Measurements from ENCODE around the gene POLR1E. TPM values are rescaled to one million over a fixed set of nuclear protein-coding genes. Genes with fewer than 3 reads are reported as not detected.

The POLR1E gene
- total and polyA plus RNA-seq, 2 of the 8 experiments (the other 6 are each of a cell fraction or from before 2014, with no cell fraction given): 16.0 to 40.0 TPM

GRCh38 chr9:37468620-37469019 lies 17.1 kb upstream of the POLR1E start:
- no peak overlapping the region for H3K18ac ChIP-seq (ENCODE audit: extremely low read depth, low read length)
- peaks cover 5 to 10% of the 10 kb centered on the region in 2 experiments for H3K79me2 ChIP-seq (ENCODE audit: control insufficient read depth in 1 of 2, insufficient read depth in 2 of 2, low read length in 2 of 2)
- no peak overlapping the region for H4K8ac ChIP-seq (ENCODE audit: extremely low read depth, insufficient read depth, low read length)
- no peak overlapping the region for H4K5ac ChIP-seq (ENCODE audit: insufficient read length, low read depth, low read length)
- FAIRE-seq: no peak
- H2BK20ac ChIP-seq (ENCODE audit: low read length): no peak overlapping the region
- H2BK15ac ChIP-seq (ENCODE audit: low read length): no peak overlapping the region
- H3K9me3 ChIP-seq (ENCODE audit: insufficient read depth in 2 of 2, low read depth in 1 of 2, low read length in 1 of 2): 0 out of 4 replicates have a peak, but pooled peaks cover 0 to under 1% of the 10 kb centered on the region in 2 experiments
- H3K23ac ChIP-seq (ENCODE audit: insufficient read length): no peak overlapping the region
- H2BK12ac ChIP-seq (ENCODE audit: low read depth, low read length): no peak overlapping the region
- no peak for DNase-seq (ENCODE audit: low read depth in 1 of 2, low spot score in 2 of 2)
- peaks cover 6% of the 10 kb centered on the region; the same call in 1 of the 2 replicates for H3K23me2 ChIP-seq (ENCODE audit: low read depth, low read length)
- H3K27ac ChIP-seq (ENCODE audit: low read depth, low read length): no peak overlapping the region
- H3K79me1 ChIP-seq (ENCODE audit: low read depth, low read length): no peaks in the 10 kb centered on the region
- H3K56ac ChIP-seq (replicated peaks; ENCODE audit: insufficient read length, low read depth, low read length): no peak overlapping the region
- no peaks in the 10 kb centered on the region for H3K27me3 ChIP-seq (replicated peaks in 1 of 4; ENCODE audit: control insufficient read depth in 3 of 4, extremely low read depth in 1 of 4, insufficient read depth in 3 of 4, low read length in 3 of 4)
- CTCF ChIA-PET (ENCODE audit: partially characterized antibody): interaction anchor here (0.6 kb wide), 1 partner anchor 59 kb away, joined by 3 read pairs; no protein-coding TSS in a partner anchor
- POLR2A ChIA-PET (ENCODE audit: partially characterized antibody): interaction anchor here (0.6 to 1.9 kb wide), 6 partner anchors 12 to 382 kb away, joined by 3 to 11 read pairs (median 3); partner anchors contain the start of genes EXOSC3 and POLR1E
- H2AFZ ChIP-seq (ENCODE audit: low read length): no peak overlapping the region
- H2AK5ac ChIP-seq (ENCODE audit: low read depth, low read length): no peak overlapping the region
- H3K9ac ChIP-seq (replicated peaks in 1 of 4; ENCODE audit: extremely low read depth in 1 of 4, low read depth in 3 of 4, low read length in 3 of 4): no peak overlapping the region
- H3K4me1 ChIP-seq (replicated peaks in 1 of 4; ENCODE audit: control insufficient read depth in 3 of 4, insufficient read depth in 4 of 4, low read length in 3 of 4): peaks cover 2 to 14% (median 5%) of the 10 kb centered on the region in 4 experiments; a peak in 5 of 7 replicates
- H3K14ac ChIP-seq (ENCODE audit: insufficient read length): no peak overlapping the region
- H3K4ac ChIP-seq (replicated peaks; ENCODE audit: insufficient read length, low read depth, low read length): no peak overlapping the region
- H3K4me3 ChIP-seq (ENCODE audit: extremely low read depth in 1 of 4, insufficient read depth in 2 of 4, low read depth in 3 of 4, low read length in 4 of 4): no peak overlapping the region
- H3K4me2 ChIP-seq (ENCODE audit: insufficient read depth in 1 of 2, low read depth in 2 of 2, low read length in 2 of 2): no peak overlapping the region
- H4K20me1 ChIP-seq (replicated peaks in 1 of 2; ENCODE audit: control insufficient read depth in 1 of 2, insufficient read depth in 2 of 2, low read length in 2 of 2): peaks cover 0 to 2% of the 10 kb centered on the region in 2 experiments
- no peaks in the 10 kb centered on the region for H3K36me3 ChIP-seq (ENCODE audit: control insufficient read depth in 2 of 4, insufficient read depth in 4 of 4, low read length in 3 of 4)
- no peak overlapping the region for H4K91ac ChIP-seq (replicated peaks; ENCODE audit: insufficient read length, low read length)
- H2BK120ac ChIP-seq (replicated peaks; ENCODE audit: low read depth, low read length): no peak overlapping the region
- 84% methylated on average over 3 of the region's 6 CpGs; no CpG with 5 or more reads in 1 of the 2 experiments for WGBS, 2 experiments (ENCODE audit: extremely low coverage in 1 of 2, insufficient coverage in 1 of 2, insufficient read length in 1 of 2, insufficient replicate concordance in 2 of 2, low coverage in 1 of 2, low lambda C conversion rate in 2 of 2, missing lambda C conversion rate in 1 of 2)
- no peak overlapping the region for H2BK5ac ChIP-seq (ENCODE audit: low read depth, low read length)
- peak; percentile 59 for TF ChIP-seq SP1 (IDR thresholded peaks at IDR 0.05; ENCODE audit: low read depth, low read length)

All from H1 (cell line).